ENCODE measurements around the gene ADARB2. TPM values are rescaled to one million over a fixed set of nuclear protein-coding genes. Genes with fewer than 3 reads are reported as not detected.

Gene ADARB2
- total and polyA plus RNA-seq, 11 donors: 0.07 to 1.2 (median 0.28) TPM; not detected in 4

DNA sequence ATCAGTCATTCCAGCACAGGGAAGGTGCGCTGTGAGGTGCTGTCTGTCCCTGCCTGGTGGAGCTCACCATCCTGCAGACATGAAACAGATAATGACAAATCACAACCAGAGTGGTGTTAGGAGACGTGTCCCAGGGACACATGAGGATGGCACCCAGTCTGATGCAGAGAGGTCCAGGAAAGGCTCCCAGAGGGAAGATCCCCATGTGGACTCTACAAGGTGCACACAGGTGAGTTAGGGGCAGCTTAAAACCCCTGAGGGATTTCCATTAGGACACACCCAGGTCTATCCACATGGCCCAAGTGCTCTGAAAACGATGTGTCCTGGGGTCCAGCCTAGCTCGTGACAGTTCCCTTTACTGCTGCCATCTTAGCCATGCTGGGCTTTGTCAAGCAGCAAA lies 91.4 kb downstream of the ADARB2 start:
- Histone ChIP-seq H3K27me3 (no peaks in the 10 kb centered on the region), H3K36me3 (no peaks in the 10 kb centered on the region), H3K4me1 (no peaks in the 10 kb centered on the region), H3K27ac (no peak overlapping the region), H3K4me3 (no peak overlapping the region), H3K9me3 (no peaks in the 10 kb centered on the region)
- TF ChIP-seq CTCF (IDR thresholded peaks at IDR 0.05) (no peak), POLR2A (IDR thresholded peaks at IDR 0.05) (no peak)
- ATAC-seq (no peak), DNase-seq (no peak)
- intact Hi-C loops (cut with DNase I): no loop called here
- WGBS, 4 donors: 45 to 63% (median 50%) methylated on average over 4 of the region's 4 CpGs

GRCh38 chr10:1644191-1644711 lies 93.1 kb downstream of the ADARB2 start:
- no peak overlapping the region for H3K4me3 ChIP-seq
- DNase-seq (no peak), ATAC-seq (no peak)
- intact Hi-C loops (cut with DNase I): no loop called here
- H3K27me3 ChIP-seq: no peaks in the 10 kb centered on the region
- H3K9me3 ChIP-seq: no peaks in the 10 kb centered on the region
- no peak for TF ChIP-seq POLR2A (IDR thresholded peaks at IDR 0.05)
- TF ChIP-seq CTCF (IDR thresholded peaks at IDR 0.05): no peak
- no peaks in the 10 kb centered on the region for H3K36me3 ChIP-seq
- H3K27ac ChIP-seq: no peak overlapping the region
- WGBS, 4 donors: 73 to 81% (median 79%) methylated on average over 15 of the region's 15 CpGs
- H3K4me1 ChIP-seq: no peaks in the 10 kb centered on the region

DNA sequence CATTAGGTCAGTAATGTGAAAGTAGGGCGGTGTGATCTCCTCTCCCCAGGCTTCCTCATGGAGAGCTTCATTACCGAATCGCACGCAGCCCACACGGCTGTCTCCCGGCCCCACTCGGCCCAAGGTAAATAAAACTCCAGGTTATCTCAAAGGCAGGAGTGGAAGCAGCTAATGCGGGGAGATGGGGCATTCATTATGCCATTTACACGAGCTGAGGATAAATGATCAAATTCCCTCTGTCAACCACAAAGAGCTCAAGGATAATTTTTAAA lies 93.5 kb downstream of the ADARB2 start:
- no peak for ATAC-seq
- H3K27ac ChIP-seq: no peak overlapping the region
- DNase-seq: no peak
- no peaks in the 10 kb centered on the region for H3K27me3 ChIP-seq
- TF ChIP-seq POLR2A (IDR thresholded peaks at IDR 0.05) (no peak), CTCF (IDR thresholded peaks at IDR 0.05) (no peak)
- no peaks in the 10 kb centered on the region for H3K9me3 ChIP-seq
- intact Hi-C loops (cut with DNase I): no loop called here
- WGBS, 4 donors: 76 to 78% (median 76%) methylated on average over 9 of the region's 9 CpGs
- no peaks in the 10 kb centered on the region for H3K36me3 ChIP-seq
- H3K4me1 ChIP-seq: no peaks in the 10 kb centered on the region
- no peak overlapping the region for H3K4me3 ChIP-seq

DNA sequence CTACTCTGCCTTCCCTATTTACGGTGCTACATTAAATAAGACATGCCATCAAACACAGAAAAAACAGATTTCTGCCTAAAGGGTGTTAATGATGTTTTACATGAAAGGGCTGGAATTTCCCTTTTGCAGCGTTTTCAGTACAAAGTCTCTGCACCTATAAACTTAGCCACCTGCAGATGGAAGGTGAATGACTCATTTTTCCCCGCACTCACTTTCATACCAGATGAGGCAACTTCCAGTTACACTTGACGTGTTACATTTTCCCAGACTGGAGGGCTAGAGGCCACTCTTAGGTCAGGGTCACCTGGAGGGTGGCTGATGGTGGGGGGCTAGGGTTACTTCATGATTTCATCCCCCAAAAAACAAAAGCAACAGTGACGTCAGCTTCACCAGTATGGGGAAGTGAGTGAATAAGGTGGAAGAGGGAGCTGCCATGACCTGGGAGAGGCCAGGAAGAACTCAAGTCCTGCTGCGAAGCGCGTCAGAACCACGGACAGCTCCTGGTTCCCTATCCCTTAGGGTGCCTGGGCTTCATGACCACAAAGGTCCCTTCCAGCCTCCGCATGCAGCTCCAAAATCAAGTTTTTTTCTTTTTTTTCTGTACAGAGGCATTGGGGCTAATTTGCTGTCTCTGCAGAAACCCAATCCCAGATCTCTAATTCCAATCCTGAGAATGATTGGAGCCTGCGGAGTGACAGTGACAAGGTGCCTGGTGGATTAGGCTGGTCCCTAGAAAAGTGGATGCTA lies 94.0 kb downstream of the ADARB2 start:
- TF ChIP-seq POLR2A (IDR thresholded peaks at IDR 0.05) (no peak), CTCF (IDR thresholded peaks at IDR 0.05) (no peak)
- ATAC-seq: no peak
- no peaks in the 10 kb centered on the region for H3K4me1 ChIP-seq
- H3K27ac ChIP-seq: no peak overlapping the region
- no peaks in the 10 kb centered on the region for H3K27me3 ChIP-seq
- H3K9me3 ChIP-seq: no peaks in the 10 kb centered on the region
- intact Hi-C loops (cut with DNase I): no loop called here
- no peak for DNase-seq
- H3K36me3 ChIP-seq: no peaks in the 10 kb centered on the region
- H3K4me3 ChIP-seq: no peak overlapping the region
- 41 to 54% (median 49%) methylated on average over 11 of the region's 11 CpGs for WGBS, 4 donors
